Cardiac muscle cell (in vitro differentiated cells and primary cell): ENCODE data around the gene TDRD12. TPM values are rescaled to one million over a fixed set of nuclear protein-coding genes. Genes with fewer than 3 reads are reported as not detected.
"Not testable (repeated sequence)": the region's sequence is repeated elsewhere in the genome, so short reads cannot be mapped to it uniquely, and the experiment has no call there.

Source experiments
- DNase-seq, 2 donors: peaks; one replicate each; pipeline versions ENCODE4 v3.0.0 to v3.0.0-alpha.2; 2010 to 2017; ENCODE audit warnings: low read depth in 1 of 2, low spot score in 1 of 2
- H3K27ac ChIP-seq: fragments of 200-600 bp; sonication (generic); 2 replicates; pipeline ENCODE4 v1.5.1; 2016
- H3K27me3 ChIP-seq: fragments of 200-600 bp; sonication (generic); 2 replicates; pipeline ENCODE4 v1.6.0; 2016; ENCODE audit warnings: control low read depth
- H3K36me3 ChIP-seq: fragments of 200-600 bp; sonication (generic); 2 replicates; pipeline ENCODE4 v1.5.1; 2016; ENCODE audit warnings: control low read depth
- H3K4me1 ChIP-seq: fragments of 200-600 bp; sonication (generic); 2 replicates; pipeline ENCODE4 v1.8.1; 2017; ENCODE audit warnings: low read depth, mild to moderate bottlenecking, mixed run types
- H3K4me3 ChIP-seq: fragments of 200-600 bp; sonication (generic); 2 replicates; pipeline ENCODE4 v1.5.1; 2016; ENCODE audit warnings: mild to moderate bottlenecking
- H3K9me3 ChIP-seq: fragments of 200-600 bp; sonication (generic); 2 replicates; pipeline ENCODE4 v1.5.1; 2017; ENCODE audit warnings: low read depth, mild to moderate bottlenecking, control low read depth
- polyA plus RNA-seq: library from polyadenylated mRNA; unstranded; fragments of >200 nt; fragmentation: Nextera tagmentation; extraction: Ambion mirVana; gene quantifications from 2 replicates; pipeline ENCODE4 v1.2.1, GENCODE V29; 2016
- total RNA-seq: library from RNA; depleted of rRNA; stranded (reverse); fragments of >200 nt; gene quantifications from 2 replicates; pipeline ENCODE4 v1.2.3, GENCODE V29; 2016
- TF ChIP-seq, protein P1 (sequence below): IDR thresholded peaks from 2 replicates; pipeline ENCODE4 v1.5.1; 2012; ENCODE audit warnings: low read depth, mild to moderate bottlenecking, low read length

The TDRD12 gene
- total and polyA plus RNA-seq, 2 experiments from 2014 or later: 0.03 to 0.10 TPM

DNA sequence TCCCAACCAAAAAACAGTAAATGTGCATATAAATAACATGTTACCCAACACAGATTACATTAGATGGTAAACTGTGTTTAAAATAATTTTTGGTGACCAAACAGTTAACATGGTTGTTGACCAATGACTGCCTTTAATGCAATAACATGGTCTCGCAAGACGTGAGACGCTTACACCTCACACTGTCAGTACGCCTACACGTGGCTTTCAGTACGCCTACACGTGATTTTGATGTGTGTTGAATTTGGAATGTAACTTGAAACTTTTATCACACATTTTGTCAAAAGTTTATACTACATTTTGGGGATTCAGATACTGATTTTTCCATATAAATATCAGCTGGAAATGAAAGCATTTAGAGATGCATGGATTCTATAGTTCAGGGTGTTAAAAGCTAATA, 118.0 kb downstream of the TDRD12 start:
- no peaks in the 10 kb centered on the region for H3K36me3 ChIP-seq
- H3K27ac ChIP-seq: no peak overlapping the region
- no peaks in the 10 kb centered on the region for H3K4me1 ChIP-seq
- TF ChIP-seq, protein P1, sequence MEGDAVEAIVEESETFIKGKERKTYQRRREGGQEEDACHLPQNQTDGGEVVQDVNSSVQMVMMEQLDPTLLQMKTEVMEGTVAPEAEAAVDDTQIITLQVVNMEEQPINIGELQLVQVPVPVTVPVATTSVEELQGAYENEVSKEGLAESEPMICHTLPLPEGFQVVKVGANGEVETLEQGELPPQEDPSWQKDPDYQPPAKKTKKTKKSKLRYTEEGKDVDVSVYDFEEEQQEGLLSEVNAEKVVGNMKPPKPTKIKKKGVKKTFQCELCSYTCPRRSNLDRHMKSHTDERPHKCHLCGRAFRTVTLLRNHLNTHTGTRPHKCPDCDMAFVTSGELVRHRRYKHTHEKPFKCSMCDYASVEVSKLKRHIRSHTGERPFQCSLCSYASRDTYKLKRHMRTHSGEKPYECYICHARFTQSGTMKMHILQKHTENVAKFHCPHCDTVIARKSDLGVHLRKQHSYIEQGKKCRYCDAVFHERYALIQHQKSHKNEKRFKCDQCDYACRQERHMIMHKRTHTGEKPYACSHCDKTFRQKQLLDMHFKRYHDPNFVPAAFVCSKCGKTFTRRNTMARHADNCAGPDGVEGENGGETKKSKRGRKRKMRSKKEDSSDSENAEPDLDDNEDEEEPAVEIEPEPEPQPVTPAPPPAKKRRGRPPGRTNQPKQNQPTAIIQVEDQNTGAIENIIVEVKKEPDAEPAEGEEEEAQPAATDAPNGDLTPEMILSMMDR: no peak
- H3K27me3 ChIP-seq: no peaks in the 10 kb centered on the region
- H3K4me3 ChIP-seq: no peak overlapping the region
- no peaks in the 10 kb centered on the region for H3K9me3 ChIP-seq
- no peak for DNase-seq

DNA sequence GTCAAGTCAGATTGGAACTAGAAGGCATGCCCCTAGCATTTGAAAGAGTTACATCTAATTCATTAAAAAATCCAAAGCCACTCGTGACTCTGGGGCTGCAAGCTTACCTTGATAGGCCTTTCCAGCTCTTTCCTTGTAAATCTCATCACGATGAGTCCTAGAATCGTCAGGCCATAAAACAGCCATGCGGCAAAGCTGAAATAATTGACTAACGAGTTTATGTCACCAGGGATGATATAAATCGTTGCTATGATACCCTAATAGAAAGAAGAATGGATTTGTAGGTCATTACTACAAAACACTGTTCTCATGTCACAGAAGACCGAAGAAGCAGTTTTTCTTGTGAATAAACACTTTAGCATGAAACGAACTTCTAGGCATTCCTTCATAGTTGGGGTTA, 122.5 kb downstream of the TDRD12 start:
- H3K36me3 ChIP-seq: no peaks in the 10 kb centered on the region
- H3K27me3 ChIP-seq: no peaks in the 10 kb centered on the region
- no peaks in the 10 kb centered on the region for H3K9me3 ChIP-seq
- TF ChIP-seq, protein P1: no peak
- no peak overlapping the region for H3K27ac ChIP-seq
- DNase-seq: no peak
- H3K4me1 ChIP-seq: no peaks in the 10 kb centered on the region
- no peak overlapping the region for H3K4me3 ChIP-seq

DNA sequence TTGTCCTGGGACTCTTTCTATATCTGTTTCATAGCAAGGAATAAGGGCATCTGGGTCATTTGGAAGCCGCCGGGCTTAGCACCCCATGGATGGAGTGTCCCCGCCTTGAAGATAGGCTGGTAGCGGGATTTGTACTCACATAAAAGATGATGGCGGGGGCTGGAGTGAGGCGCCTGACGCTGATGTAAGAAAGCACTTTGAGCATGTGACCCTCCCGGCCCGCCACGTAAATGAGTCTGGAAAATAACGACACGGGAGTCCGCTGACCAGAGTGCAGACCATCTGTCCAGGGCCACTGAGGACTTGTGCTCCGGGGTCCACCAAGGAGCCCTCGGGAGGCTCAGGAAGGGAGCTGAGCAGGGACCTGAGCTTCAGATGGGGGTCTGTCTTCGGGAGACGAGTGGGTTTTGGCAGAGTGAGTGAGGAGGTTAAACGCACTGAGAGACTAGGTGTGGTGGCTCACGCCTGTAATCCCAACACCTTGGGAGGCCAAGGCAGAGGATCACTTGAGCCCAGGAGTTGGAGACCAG, 124.2 kb downstream of the TDRD12 start:
- H3K27me3 ChIP-seq: no peaks in the 10 kb centered on the region
- H3K27ac ChIP-seq: no peak overlapping the region
- H3K4me3 ChIP-seq: no peak overlapping the region
- no peak for DNase-seq
- no peaks in the 10 kb centered on the region for H3K36me3 ChIP-seq
- no peaks in the 10 kb centered on the region for H3K9me3 ChIP-seq
- TF ChIP-seq, protein P1: no peak
- no peaks in the 10 kb centered on the region for H3K4me1 ChIP-seq

DNA sequence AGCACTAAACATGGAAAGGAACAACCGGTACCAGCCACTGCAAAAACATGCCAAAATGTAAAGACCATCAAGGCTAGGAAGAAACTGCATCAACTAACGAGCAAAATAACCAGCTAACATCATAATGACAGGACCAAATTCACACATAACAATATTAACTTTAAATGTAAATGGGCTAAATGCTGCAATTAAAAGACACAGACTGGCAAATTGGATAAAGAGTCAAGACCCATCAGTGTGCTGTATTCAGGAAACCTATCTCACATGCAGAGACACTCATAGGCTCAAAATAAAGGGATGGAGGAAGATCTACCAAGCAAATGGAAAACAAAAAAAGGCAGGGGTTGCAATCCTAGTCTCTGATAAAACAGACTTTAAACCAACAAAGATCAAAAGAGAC, 128.5 kb downstream of the TDRD12 start:
- not testable (repeated sequence) for H3K4me1 ChIP-seq, H3K27ac ChIP-seq, H3K27me3 ChIP-seq, H3K4me3 ChIP-seq, H3K9me3 ChIP-seq, DNase-seq, H3K36me3 ChIP-seq

DNA sequence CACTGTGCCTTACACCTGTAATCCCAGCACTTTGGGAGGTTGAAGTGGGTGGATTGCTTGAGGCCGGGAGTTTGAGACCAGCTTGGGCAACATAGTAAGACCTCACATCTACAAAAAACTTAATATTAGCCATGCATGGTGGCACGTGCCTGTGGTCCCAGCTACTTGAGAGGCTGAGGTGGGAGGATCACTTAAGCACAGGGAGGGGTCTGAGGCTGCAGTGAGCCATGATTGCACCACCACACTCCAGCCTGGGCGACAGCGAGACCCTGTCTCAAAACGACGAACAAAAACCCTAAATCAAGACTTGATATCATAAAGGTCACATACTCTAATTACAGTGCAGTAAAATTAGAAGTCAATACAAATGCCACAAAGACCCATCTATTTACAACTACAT, 132.6 kb downstream of the TDRD12 start:
- Histone ChIP-seq H3K9me3 (no peaks in the 10 kb centered on the region), H3K36me3 (no peaks in the 10 kb centered on the region), H3K27me3 (no peaks in the 10 kb centered on the region), H3K4me3 (no peak overlapping the region), H3K27ac (no peak overlapping the region), H3K4me1 (no peaks in the 10 kb centered on the region)
- no peak for DNase-seq
- TF ChIP-seq, protein P1: no peak

DNA sequence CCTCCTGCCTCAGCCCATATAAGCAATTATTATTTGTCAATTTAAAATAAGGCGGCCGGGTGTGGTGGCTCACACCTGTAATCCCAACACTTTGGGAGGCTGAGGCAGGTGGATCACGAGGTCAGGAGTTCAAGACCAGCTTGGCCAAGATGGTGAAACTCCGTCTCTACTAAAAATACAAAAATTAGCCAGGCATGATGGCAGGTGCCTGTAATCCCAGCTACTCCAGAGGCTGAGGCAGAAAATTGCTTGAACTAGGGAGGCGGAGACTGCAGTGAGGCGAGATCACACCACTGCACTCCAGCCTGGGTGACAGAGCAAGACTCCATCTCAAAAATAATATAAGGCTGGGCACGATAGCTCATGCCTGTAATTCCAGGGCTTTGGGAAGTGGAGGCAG, 137.3 kb downstream of the TDRD12 start:
- H3K36me3 ChIP-seq, H3K9me3 ChIP-seq, H3K27me3 ChIP-seq, H3K27ac ChIP-seq, H3K4me3 ChIP-seq, DNase-seq, H3K4me1 ChIP-seq: not testable (repeated sequence)

DNA sequence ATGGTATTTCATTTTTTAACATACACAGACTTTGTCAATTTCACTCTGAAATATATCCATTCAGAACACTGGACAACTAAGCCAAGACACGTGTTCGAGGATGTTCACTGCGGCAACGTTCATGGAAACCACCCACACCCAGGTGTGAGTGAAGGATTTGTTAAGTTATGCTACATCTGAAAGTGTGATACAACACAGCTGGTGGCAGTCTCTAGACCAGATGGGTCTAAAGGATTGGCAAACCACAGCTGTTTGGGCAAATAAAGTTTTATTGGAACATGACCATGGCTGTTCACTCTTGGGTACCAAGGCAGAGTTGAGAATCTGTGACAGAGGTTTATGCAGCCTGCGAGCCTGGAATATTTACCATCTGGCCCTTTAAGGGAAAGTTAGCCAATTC, 138.0 kb downstream of the TDRD12 start:
- no peak overlapping the region for H3K27ac ChIP-seq
- no peaks in the 10 kb centered on the region for H3K36me3 ChIP-seq
- no peak overlapping the region for H3K4me3 ChIP-seq
- H3K4me1 ChIP-seq: no peaks in the 10 kb centered on the region
- no peak for DNase-seq
- TF ChIP-seq, protein P1: no peak
- H3K27me3 ChIP-seq: no peaks in the 10 kb centered on the region
- H3K9me3 ChIP-seq: no peaks in the 10 kb centered on the region
